Adipose tissue (tissue), 3 donors: ENCODE results near the gene NABP2. TPM values are rescaled to one million over a fixed set of nuclear protein-coding genes. Genes with fewer than 3 reads are reported as not detected.
A peak's percentile ranks its signal among the peaks of the same experiment; 100 is the strongest.

Experiments
- H3K27ac ChIP-seq: one replicate; pipeline ENCODE4 v1.5.1; 2013; ENCODE audit warnings: low read depth, low read length
- WGBS, 3 donors: extraction: QIAGEN DNeasy Blood & Tissue Kit; methylation state at CpG; one replicate each; pipeline ENCODE4 v1.1.7; 2013; 5-methylcytosine and 5-hydroxymethylcytosine counted together
- polyA plus RNA-seq, 3 donors: library from polyadenylated mRNA; stranded (reverse); fragments of 200-250 nt; gene quantifications; one replicate each; pipeline ENCODE4 v1.2.3, GENCODE V29; 2013
- donor health status: healthy with polysubstance abuse.
- donor health status: Bipolar disorder and iron deficiency.
- donor health status: healthy.

Gene NABP2
- polyA plus RNA-seq, 3 donors, result 20.9 to 22.3 (median 21.3) TPM

GRCh38 chr12:56206452-56207166, 17.5 kb upstream of the NABP2 start:
- WGBS, 3 donors, result 51 to 67% (median 61%) methylated on average over 14 of the region's 14 CpGs
- no peak overlapping the region for H3K27ac ChIP-seq

- 87 to 91% (median 89%) methylated on average over 6 of the region's 6 CpGs for WGBS, 3 donors
Observed at GRCh38 chr12:56208006-56208405, 16.1 kb upstream of the NABP2 start.

GRCh38 chr12:56212361-56212760, 11.8 kb upstream of the NABP2 start:
- WGBS, 3 donors, result 85 to 90% (median 89%) methylated on average over 1 of the region's 1 CpG

More at GRCh38 chr12:56208006-56208405, 16.1 kb upstream of the NABP2 start:
- H3K27ac ChIP-seq, result no peak overlapping the region

GRCh38 chr12:56213878-56214277, 10.3 kb upstream of the NABP2 start:
- H3K27ac ChIP-seq, result no peak overlapping the region
- WGBS, 3 donors, result 68 to 87% (median 87%) methylated on average over 5 of the region's 5 CpGs

More at GRCh38 chr12:56212361-56212760, 11.8 kb upstream of the NABP2 start:
- no peak overlapping the region for H3K27ac ChIP-seq

GRCh38 chr12:56216461-56216860, 7.7 kb upstream of the NABP2 start:
- H3K27ac ChIP-seq, result no peak overlapping the region
- 77 to 81% (median 80%) methylated on average over 3 of the region's 3 CpGs for WGBS, 3 donors

- no peak overlapping the region for H3K27ac ChIP-seq
- WGBS, 3 donors, result 85 to 93% (median 91%) methylated on average over 9 of the region's 9 CpGs
Observed at GRCh38 chr12:56219840-56220239, 4.3 kb upstream of the NABP2 start.

- H3K27ac ChIP-seq, result peak overlapping the region; percentile 30
- WGBS, 3 donors, result 2 to 5% (median 4%) methylated on average over 10 of the region's 10 CpGs
Observed at GRCh38 chr12:56220611-56221231, 3.4 kb upstream of the NABP2 start.

- peak overlapping the region; percentile 30 for H3K27ac ChIP-seq
- WGBS, 3 donors, result 0% methylated on average over 20 to 21 of the region's 21 CpGs
Observed at GRCh38 chr12:56221232-56221756, 2.8 kb upstream of the NABP2 start.

- H3K27ac ChIP-seq, result peak within 1 kb of the TSS; percentile 88
- 1% methylated on average over 41 to 42 of the region's 42 CpGs for WGBS, 3 donors
Observed at GRCh38 chr12:56221757-56222530, 2.2 kb upstream of the NABP2 start, which contains the start of gene RNF41. TSS of gene RNF41 (minus strand) at chr12:56221922. CDS start at chr12:56214047, 7,875 bp downstream.

GRCh38 chr12:56222531-56222895, 1.6 kb upstream of the NABP2 start:
- 5 to 7% (median 5%) methylated on average over 4 of the region's 4 CpGs for WGBS, 3 donors
- peak overlapping the region; percentile 88 for H3K27ac ChIP-seq

- H3K27ac ChIP-seq, result no peak overlapping the region
- WGBS, 3 donors, result 19 to 24% (median 22%) methylated on average over 15 of the region's 15 CpGs
Observed at GRCh38 chr12:56223571-56224101, 506 bp upstream of the NABP2 start.

- WGBS, 3 donors, result 56 to 78% (median 72%) methylated on average over 11 of the region's 11 CpGs
- no peak overlapping the region for H3K27ac ChIP-seq
Observed at GRCh38 chr12:56224954-56225353, 812 bp downstream of the NABP2 start.

GRCh38 chr12:56229082-56229481, 4.9 kb downstream of the NABP2 start:
- 73 to 92% (median 88%) methylated on average over 7 of the region's 7 CpGs for WGBS, 3 donors
- H3K27ac ChIP-seq, result no peak overlapping the region

- WGBS, 3 donors, result 29 to 64% (median 62%) methylated on average over 4 of the region's 4 CpGs
- H3K27ac ChIP-seq, result no peak within 1 kb of the TSS
Observed at GRCh38 chr12:56229916-56230431, 5.8 kb downstream of the NABP2 start, which contains the start of gene SLC39A5. TSS of gene SLC39A5 (plus strand) at chr12:56230051. CDS start at chr12:56231275, 1,224 bp downstream.

GRCh38 chr12:56230432-56231183, 6.5 kb downstream of the NABP2 start:
- no peak overlapping the region for H3K27ac ChIP-seq
- WGBS, 3 donors, result 30 to 83% (median 76%) methylated on average over 8 of the region's 8 CpGs

- H3K27ac ChIP-seq, result no peak overlapping the region
- WGBS, 3 donors, result 50 to 93% (median 91%) methylated on average over 11 of the region's 11 CpGs
Observed at GRCh38 chr12:56231184-56231582, 7.0 kb downstream of the NABP2 start.

- WGBS, 3 donors, result 56 to 74% (median 70%) methylated on average over 16 of the region's 16 CpGs
- no peak overlapping the region for H3K27ac ChIP-seq
Observed at GRCh38 chr12:56234746-56235436, 10.7 kb downstream of the NABP2 start.
